C4-2B (cell line): ENCODE data around the gene ZNF620.
"Not testable (repeated sequence)": the region's sequence is repeated elsewhere in the genome, so short reads cannot be mapped to it uniquely, and the experiment has no call there.

Experiments used
- H3K27ac ChIP-seq: fragments of 450-650 bp; 2 replicates; pipeline ENCODE4 v1.5.1; 2017
- ZFX ChIP-seq: fragments of 450-650 bp; IDR thresholded peaks from 2 replicates; pipeline ENCODE4 v1.6.1; 2017
- TF ChIP-seq, protein P1 (sequence below): fragments of 450-650 bp; conservative IDR thresholded peaks from 2 replicates; pipeline ENCODE4 v1.5.1; 2017; ENCODE audit warnings: mild to moderate bottlenecking

ZNF620 gene

GRCh38 chr3:40524568-40525285, 18.9 kb downstream of the ZNF620 start, which contains the start of gene ZNF621:
Gene ZNF621, plus strand, starts transcription at chr3:40524960. Its CDS starts 881 bp downstream, at chr3:40525841.
- TF ChIP-seq ZFX, result peak; percentile 79
- TF ChIP-seq, protein P1, sequence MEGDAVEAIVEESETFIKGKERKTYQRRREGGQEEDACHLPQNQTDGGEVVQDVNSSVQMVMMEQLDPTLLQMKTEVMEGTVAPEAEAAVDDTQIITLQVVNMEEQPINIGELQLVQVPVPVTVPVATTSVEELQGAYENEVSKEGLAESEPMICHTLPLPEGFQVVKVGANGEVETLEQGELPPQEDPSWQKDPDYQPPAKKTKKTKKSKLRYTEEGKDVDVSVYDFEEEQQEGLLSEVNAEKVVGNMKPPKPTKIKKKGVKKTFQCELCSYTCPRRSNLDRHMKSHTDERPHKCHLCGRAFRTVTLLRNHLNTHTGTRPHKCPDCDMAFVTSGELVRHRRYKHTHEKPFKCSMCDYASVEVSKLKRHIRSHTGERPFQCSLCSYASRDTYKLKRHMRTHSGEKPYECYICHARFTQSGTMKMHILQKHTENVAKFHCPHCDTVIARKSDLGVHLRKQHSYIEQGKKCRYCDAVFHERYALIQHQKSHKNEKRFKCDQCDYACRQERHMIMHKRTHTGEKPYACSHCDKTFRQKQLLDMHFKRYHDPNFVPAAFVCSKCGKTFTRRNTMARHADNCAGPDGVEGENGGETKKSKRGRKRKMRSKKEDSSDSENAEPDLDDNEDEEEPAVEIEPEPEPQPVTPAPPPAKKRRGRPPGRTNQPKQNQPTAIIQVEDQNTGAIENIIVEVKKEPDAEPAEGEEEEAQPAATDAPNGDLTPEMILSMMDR, result no peak
- H3K27ac ChIP-seq, result peak within 1 kb of the TSS; percentile 73

DNA sequence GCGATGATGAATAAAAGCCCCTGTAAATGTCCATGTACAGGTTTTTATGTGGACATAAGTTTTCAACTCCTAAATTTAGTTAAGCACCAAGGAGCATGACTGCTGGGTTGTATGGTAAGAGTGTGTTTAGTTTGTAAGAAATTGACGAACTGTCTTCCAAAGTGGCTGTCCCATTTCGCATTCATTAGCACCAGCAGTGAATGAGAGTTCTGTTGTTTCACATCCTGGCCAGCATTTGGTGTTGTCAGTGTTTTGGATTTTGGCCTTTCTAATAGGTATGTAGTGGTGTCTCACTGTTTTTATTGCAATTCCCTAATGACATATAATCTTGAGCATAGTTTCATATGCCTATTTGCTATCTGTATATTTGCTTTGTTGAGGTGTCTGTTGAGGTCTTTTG, 22.6 kb downstream of the ZNF620 start:
- no peak overlapping the region for H3K27ac ChIP-seq
- TF ChIP-seq ZFX, result no peak
- TF ChIP-seq, protein P1, result no peak

- H3K27ac ChIP-seq, result no peak overlapping the region
- TF ChIP-seq, protein P1, result no peak
- TF ChIP-seq ZFX, result no peak
Measured at GRCh38 chr3:40532252-40532651, 26.4 kb downstream of the ZNF620 start.

- H3K27ac ChIP-seq, result no peak overlapping the region
- TF ChIP-seq, protein P1, result no peak
- TF ChIP-seq ZFX, result no peak
Measured at GRCh38 chr3:40534283-40534682, 28.4 kb downstream of the ZNF620 start.

GRCh38 chr3:40546816-40547215, 41.0 kb downstream of the ZNF620 start:
- no peak for TF ChIP-seq ZFX
- TF ChIP-seq, protein P1, result no peak

GRCh38 chr3:40550167-40550566, 44.3 kb downstream of the ZNF620 start:
- TF ChIP-seq ZFX, result no peak
- TF ChIP-seq, protein P1, result no peak

More at GRCh38 chr3:40546816-40547215, 41.0 kb downstream of the ZNF620 start:
- no peak overlapping the region for H3K27ac ChIP-seq

DNA sequence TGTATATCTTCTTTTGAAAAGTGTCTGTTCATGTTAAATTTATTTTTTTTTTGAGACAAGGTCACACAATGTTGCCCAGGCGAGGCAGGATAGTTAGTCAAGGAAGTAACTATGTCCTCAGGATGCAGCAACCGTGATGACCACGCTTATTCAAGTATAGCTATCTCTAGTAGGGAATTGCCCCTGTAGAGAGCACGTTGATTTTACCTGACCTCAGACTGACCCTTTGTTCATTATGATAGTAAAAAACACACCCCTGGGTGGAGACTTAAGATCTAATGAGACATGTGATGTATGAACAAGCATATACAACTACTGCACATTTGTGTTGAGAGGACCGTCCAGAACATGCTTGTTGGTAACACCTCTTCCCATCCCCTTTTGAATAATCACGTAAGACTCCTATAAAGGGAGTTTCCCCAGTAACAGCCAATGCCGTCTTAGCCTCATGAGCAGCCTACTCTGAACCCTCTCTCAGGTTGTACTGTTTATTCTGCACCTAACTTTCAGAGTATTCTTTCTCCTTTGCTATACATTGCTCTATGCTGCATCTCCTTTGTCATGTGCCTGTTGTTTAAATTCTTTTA, 51.8 kb downstream of the ZNF620 start:
- TF ChIP-seq ZFX, result no peak
- TF ChIP-seq, protein P1, result no peak
- H3K27ac ChIP-seq, result no peak overlapping the region

More at GRCh38 chr3:40550167-40550566, 44.3 kb downstream of the ZNF620 start:
- H3K27ac ChIP-seq, result no peak overlapping the region

DNA sequence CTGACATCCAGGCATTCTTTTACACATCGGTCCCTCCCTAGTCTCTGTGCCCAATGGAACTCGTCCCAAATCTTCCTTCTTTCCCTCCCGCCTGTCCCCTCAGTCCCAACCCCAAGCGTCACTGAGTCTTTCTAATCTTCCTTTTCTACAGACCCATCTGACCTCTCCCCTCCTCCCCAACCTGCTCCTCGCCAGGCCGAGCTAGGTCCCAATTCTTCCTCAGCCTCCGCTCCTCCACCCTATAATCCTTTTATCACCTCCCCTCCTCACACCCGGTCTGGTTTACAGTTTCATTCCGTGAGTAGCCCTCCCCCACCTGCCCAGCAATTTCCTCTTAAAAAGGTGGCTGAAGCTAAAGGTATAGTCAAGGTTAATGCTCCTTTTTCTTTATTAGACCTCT, 56.6 kb downstream of the ZNF620 start:
- not testable (repeated sequence) for H3K27ac ChIP-seq

DNA sequence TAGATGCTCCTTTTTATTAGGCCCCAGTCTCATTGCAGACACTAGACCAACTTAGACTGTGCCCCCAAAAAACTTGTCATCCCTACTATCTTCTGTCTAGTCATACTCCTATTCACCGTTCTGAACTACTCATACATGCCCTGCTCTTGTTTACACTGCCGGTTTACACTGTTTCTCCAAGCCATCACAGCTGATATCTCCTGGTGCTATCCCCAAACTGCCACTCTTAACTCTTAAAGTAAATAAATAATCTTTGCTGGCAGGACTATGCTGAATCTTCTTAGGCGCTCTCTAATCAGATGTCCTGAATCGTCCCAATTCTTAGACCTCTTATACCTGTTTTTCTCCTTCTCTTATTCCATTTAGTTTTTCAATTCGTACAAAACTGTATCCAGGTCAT, 59.8 kb downstream of the ZNF620 start:
- H3K27ac ChIP-seq, result not testable (repeated sequence)
